22Rv1 (cell line): ENCODE measurements around the gene FUT1.
"Not testable (repeated sequence)": the region's sequence is repeated elsewhere in the genome, so short reads cannot be mapped to it uniquely, and the experiment has no call there.

ENCODE experiments used
- CTCF ChIP-seq: fragments of 450-650 bp; IDR thresholded peaks from 2 replicates; pipeline ENCODE4 v1.5.1; 2017; ENCODE audit warnings: mild to moderate bottlenecking
- ZFX ChIP-seq: fragments of 450-650 bp; IDR thresholded peaks from 2 replicates; pipeline ENCODE4 v1.6.1; 2017; ENCODE audit warnings: antibody characterized with exemption, borderline replicate concordance

- not testable (repeated sequence) for TF ChIP-seq CTCF, ZFX
Measured at GRCh38 chr19:48786422-48786821, 34.0 kb upstream of the FUT1 start.
